ENCODE data around the gene IFI27. TPM values are rescaled to one million over a fixed set of nuclear protein-coding genes. Genes with fewer than 3 reads are reported as not detected.

Gene IFI27
- total RNA-seq, 1 donor from 2014 or later = 1.5 TPM

DNA sequence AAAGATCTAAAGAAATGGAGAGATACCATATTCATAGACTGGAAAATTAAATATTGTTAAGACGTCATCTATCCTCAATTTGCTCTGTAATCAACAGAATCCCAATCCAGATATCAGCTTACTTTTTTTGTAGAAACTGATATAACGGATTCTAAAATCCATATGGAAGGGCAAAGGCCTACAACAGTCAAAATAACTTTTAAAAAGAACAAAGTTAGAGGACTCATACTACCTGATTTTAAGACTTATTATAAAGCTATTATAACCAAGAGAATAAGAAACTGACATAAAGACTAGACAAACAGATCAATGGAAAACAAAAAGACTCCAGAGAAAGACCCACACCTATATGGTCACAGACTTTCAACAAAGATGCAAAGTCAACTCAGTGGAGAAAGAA lies 35.5 kb upstream of the IFI27 start:
- Mint-ChIP-seq H3K4me3 (ENCODE audit: unreplicated experiment) (no peak overlapping the region), H3K27ac (ENCODE audit: unreplicated experiment) (no peak overlapping the region), H3K9me3 (ENCODE audit: low read depth) (peaks cover 23% of the 10 kb centered on the region), H3K27me3 (ENCODE audit: low read depth) (no peaks in the 10 kb centered on the region), H3K4me1 (ENCODE audit: low read depth) (peaks cover 45% of the 10 kb centered on the region), H3K36me3 (ENCODE audit: low read depth) (peaks cover 26% of the 10 kb centered on the region)
- DNase-seq (ENCODE audit: low spot score) = no peak
- no peak for TF ChIP-seq CTCF (IDR thresholded peaks at IDR 0.05)

GRCh38 chr14:94077111-94077821 lies 33.3 kb upstream of the IFI27 start:
- no peak overlapping the region for H3K4me3 Mint-ChIP-seq (ENCODE audit: unreplicated experiment)
- H3K4me1 Mint-ChIP-seq (ENCODE audit: low read depth) = peaks cover 50% of the 10 kb centered on the region
- TF ChIP-seq CTCF (IDR thresholded peaks at IDR 0.05) = no peak
- H3K9me3 Mint-ChIP-seq (ENCODE audit: low read depth) = peaks cover 16% of the 10 kb centered on the region
- DNase-seq (ENCODE audit: low spot score) = no peak
- no peaks in the 10 kb centered on the region for H3K27me3 Mint-ChIP-seq (ENCODE audit: low read depth)
- H3K36me3 Mint-ChIP-seq (ENCODE audit: low read depth) = peaks cover 23% of the 10 kb centered on the region
- H3K27ac Mint-ChIP-seq (ENCODE audit: unreplicated experiment) = no peak overlapping the region

GRCh38 chr14:94077823-94078222 lies 32.7 kb upstream of the IFI27 start:
- H3K4me3 Mint-ChIP-seq (ENCODE audit: unreplicated experiment) = no peak overlapping the region
- H3K36me3 Mint-ChIP-seq (ENCODE audit: low read depth) = peaks cover 22% of the 10 kb centered on the region
- peaks cover 16% of the 10 kb centered on the region for H3K9me3 Mint-ChIP-seq (ENCODE audit: low read depth)
- no peak for TF ChIP-seq CTCF (IDR thresholded peaks at IDR 0.05)
- peaks cover 51% of the 10 kb centered on the region for H3K4me1 Mint-ChIP-seq (ENCODE audit: low read depth)
- no peak for DNase-seq (ENCODE audit: low spot score)
- no peak overlapping the region for H3K27ac Mint-ChIP-seq (ENCODE audit: unreplicated experiment)
- H3K27me3 Mint-ChIP-seq (ENCODE audit: low read depth) = no peaks in the 10 kb centered on the region

GRCh38 chr14:94079891-94080620 lies 30.5 kb upstream of the IFI27 start:
- TF ChIP-seq CTCF (IDR thresholded peaks at IDR 0.05) = no peak
- peaks cover 7% of the 10 kb centered on the region for H3K9me3 Mint-ChIP-seq (ENCODE audit: low read depth)
- H3K27me3 Mint-ChIP-seq (ENCODE audit: low read depth) = no peaks in the 10 kb centered on the region
- DNase-seq (ENCODE audit: low spot score) = no peak
- peak overlapping the region; percentile 99 for H3K27ac Mint-ChIP-seq (ENCODE audit: unreplicated experiment)
- peaks cover 51% of the 10 kb centered on the region for H3K4me1 Mint-ChIP-seq (ENCODE audit: low read depth)
- peaks cover 18% of the 10 kb centered on the region for H3K36me3 Mint-ChIP-seq (ENCODE audit: low read depth)
- H3K4me3 Mint-ChIP-seq (ENCODE audit: unreplicated experiment) = peak overlapping the region; percentile 100

GRCh38 chr14:94080621-94081385 lies 29.7 kb upstream of the IFI27 start, which contains the start of the genes DDX24 and IFI27L1:
TSS of gene DDX24 (minus strand) at chr14:94081202. CDS start at chr14:94079742, 1,460 bp downstream.
TSS of gene IFI27L1 (plus strand) at chr14:94081310. CDS start at chr14:94096938, 15,628 bp downstream.
- peak; percentile 98 for DNase-seq (ENCODE audit: low spot score)
- Mint-ChIP-seq H3K9me3 (ENCODE audit: low read depth) (no peaks in the 10 kb centered on the region), H3K4me1 (ENCODE audit: low read depth) (peaks cover 44% of the 10 kb centered on the region), H3K27ac (ENCODE audit: unreplicated experiment) (peak within 1 kb of the TSS; percentile 99), H3K4me3 (ENCODE audit: unreplicated experiment) (peak within 1 kb of the TSS; percentile 100), H3K27me3 (ENCODE audit: low read depth) (no peaks in the 10 kb centered on the region), H3K36me3 (ENCODE audit: low read depth) (peaks cover 11% of the 10 kb centered on the region)
- TF ChIP-seq CTCF (IDR thresholded peaks at IDR 0.05) = no peak
